ENCODE data around the gene BARX1.
A peak's percentile ranks its signal among the peaks of the same experiment; 100 is the strongest.

BARX1 gene

GRCh38 chr9:93955111-93955980, at the start of gene BARX1 (continued):
- TF ChIP-seq REST (tag by site-specific recombination; IDR thresholded peaks at IDR 0.05): no peak
- TF ChIP-seq ZNF830 (tag by site-specific recombination; IDR thresholded peaks at IDR 0.05; ENCODE audit: low read depth): no peak
- TF ChIP-seq YY2 (tag by site-specific recombination; IDR thresholded peaks at IDR 0.05): no peak
- no peak for TF ChIP-seq ZSCAN16 (tag by site-specific recombination; IDR thresholded peaks at IDR 0.05)
- no peak for TF ChIP-seq GLI2 (tag by site-specific recombination; IDR thresholded peaks at IDR 0.05; ENCODE audit: borderline replicate concordance, low read depth)
- TF ChIP-seq ZBTB6 (tag by site-specific recombination; IDR thresholded peaks at IDR 0.05): no peak
- no peak for TF ChIP-seq ZNF707 (tag by site-specific recombination; IDR thresholded peaks at IDR 0.05)
- no peak for TF ChIP-seq ZNF585B (tag by site-specific recombination; IDR thresholded peaks at IDR 0.05)
- peak; percentile 97 for TF ChIP-seq ZNF341 (tag by site-specific recombination; IDR thresholded peaks at IDR 0.05; ENCODE audit: low read depth)
- peak; percentile 53; the same call in 1 of the 2 replicates for TF ChIP-seq ZNF629 (tag by site-specific recombination; IDR thresholded peaks at IDR 0.05)
- TF ChIP-seq ZFHX2 (tag by site-specific recombination; conservative IDR thresholded peaks at IDR 0.05): peak; percentile 33; the same call in 1 of the 2 replicates
- TF ChIP-seq KLF1 (tag by site-specific recombination; IDR thresholded peaks at IDR 0.05): peak; percentile 61; the same call in 1 of the 2 replicates
- TF ChIP-seq EGR2 (tag by site-specific recombination; IDR thresholded peaks at IDR 0.05; ENCODE audit: low read depth): 0 out of 2 replicates have a peak, but pooled peaks have one; percentile 18
- TF ChIP-seq ZNF571 (tag by site-specific recombination; IDR thresholded peaks at IDR 0.05): no peak
- peak; percentile 86 for TF ChIP-seq ZBTB17 (tag by site-specific recombination; IDR thresholded peaks at IDR 0.05)
- TF ChIP-seq ZNF416 (tag by site-specific recombination; IDR thresholded peaks at IDR 0.05): no peak
- TF ChIP-seq ZNF280D (tag by site-specific recombination; IDR thresholded peaks at IDR 0.05): no peak
- peak; percentile 45; the same call in 1 of the 2 replicates for TF ChIP-seq KLF16 (tag by site-specific recombination; IDR thresholded peaks at IDR 0.05)
- TF ChIP-seq SP3 (tag by site-specific recombination; IDR thresholded peaks at IDR 0.05): peak; percentile 55; the same call in 1 of the 2 replicates
- peak; percentile 42; the same call in 1 of the 2 replicates for TF ChIP-seq GLIS2 (tag by site-specific recombination; IDR thresholded peaks at IDR 0.05)
- no peak for TF ChIP-seq ZNF530 (tag by site-specific recombination; IDR thresholded peaks at IDR 0.05; ENCODE audit: low read depth)
- TF ChIP-seq ZNF398 (tag by site-specific recombination; IDR thresholded peaks at IDR 0.05): no peak
- TF ChIP-seq TCF7L2 (IDR thresholded peaks at IDR 0.05; ENCODE audit: borderline replicate concordance, low read depth, low read length): no peak
- TF ChIP-seq KLF8 (tag by site-specific recombination; IDR thresholded peaks at IDR 0.05): no peak
- TF ChIP-seq SP2 (tag by site-specific recombination; IDR thresholded peaks at IDR 0.05): peak; percentile 52
- TF ChIP-seq ZNF404 (tag by site-specific recombination; IDR thresholded peaks at IDR 0.05): no peak
- peak; percentile 47; the same call in 1 of the 2 replicates for TF ChIP-seq KLF17 (tag by site-specific recombination; IDR thresholded peaks at IDR 0.05)
- 0 out of 2 replicates have a peak, but pooled peaks have one; percentile 50 for TF ChIP-seq ZNF777 (tag by site-specific recombination; IDR thresholded peaks at IDR 0.05; ENCODE audit: borderline replicate concordance)
- TF ChIP-seq ZNF335 (tag by site-specific recombination; conservative IDR thresholded peaks at IDR 0.05): peak; percentile 57
